Measurements from ENCODE around the gene PRKAG3.

DNA sequence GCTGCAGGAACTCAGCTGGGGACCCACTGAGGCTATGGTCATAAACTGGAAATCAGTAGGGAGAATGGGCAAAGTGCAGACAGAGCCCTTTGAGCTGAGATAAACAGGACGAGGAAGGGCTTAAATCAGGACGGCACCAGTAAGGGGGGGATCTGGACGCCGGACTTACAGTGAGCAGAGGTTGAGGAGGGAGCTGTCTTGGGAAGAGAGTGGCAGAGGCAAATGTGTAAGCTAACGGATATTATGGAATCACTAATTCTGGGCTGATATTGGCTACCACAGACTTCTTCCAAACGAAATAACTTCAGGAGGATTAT is 49.1 kb downstream of the PRKAG3 start:
- TF ChIP-seq SIN3A (IDR thresholded peaks at IDR 0.05; ENCODE audit: borderline replicate concordance, insufficient read depth, low read length) (no peak), POLR2AphosphoS5 (IDR thresholded peaks at IDR 0.05; ENCODE audit: low read depth, low read length) (no peak)
